Measurements from ENCODE around the gene HDAC1. TPM values are rescaled to one million over a fixed set of nuclear protein-coding genes. Genes with fewer than 3 reads are reported as not detected.
A peak's percentile ranks its signal among the peaks of the same experiment; 100 is the strongest.

Gene HDAC1
- total and polyA plus RNA-seq, 2 of the 13 experiments (the other 11 are each of a cell fraction or from before 2014, with no cell fraction given), result 93.5 to 189 TPM

DNA sequence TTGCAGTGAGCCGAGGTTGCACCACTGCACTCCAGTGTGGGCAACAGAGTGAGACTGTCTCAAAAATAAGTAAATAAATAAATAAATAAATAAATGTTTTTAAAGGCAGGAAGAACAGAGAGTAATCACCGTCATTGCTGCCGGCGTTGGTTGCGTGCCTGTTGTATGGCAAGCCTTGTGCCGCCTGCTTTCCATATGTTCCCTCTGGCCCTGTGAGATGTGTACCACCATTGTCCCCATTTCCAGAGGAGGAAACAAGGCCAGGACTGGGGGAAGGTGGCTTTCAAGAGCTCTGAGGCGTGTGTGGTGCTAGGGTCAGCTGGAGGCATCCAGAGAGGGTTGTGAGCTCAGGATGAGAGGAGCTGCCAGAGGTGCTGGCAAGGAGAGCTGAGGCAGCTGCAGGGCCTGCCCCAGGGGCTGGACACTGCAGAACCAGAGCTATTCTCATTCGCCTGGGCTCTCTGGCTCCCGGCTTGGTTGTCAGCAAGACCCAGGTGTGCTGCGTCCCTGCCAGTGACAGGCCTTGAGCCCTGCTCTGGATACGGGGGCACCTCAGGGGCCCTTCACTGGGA, 49.4 kb downstream of the HDAC1 start:
- no peak overlapping the region for H3K27ac ChIP-seq (ENCODE audit: extremely low read length, insufficient read depth, low read length)
- FAIRE-seq (no peak), ATAC-seq (no peak), DNase-seq (ENCODE audit: low spot score) (no peak)
- no TSS peak for BruUV-seq (replicated peaks)
- no peaks in the 10 kb centered on the region for H3K79me2 ChIP-seq (ENCODE audit: insufficient read depth, low read length)
- H4K20me1 ChIP-seq (ENCODE audit: insufficient read depth, low read length), result no peaks in the 10 kb centered on the region
- CTCF ChIA-PET (ENCODE audit: low intra/inter-chr PET ratio, low total read pairs), result no interaction called here
- H3K4me1 ChIP-seq (ENCODE audit: insufficient read depth, low read length), result peaks cover 79% of the 10 kb centered on the region
- in situ Hi-C loops (cut with HindIII; ENCODE audit: extremely low pct_ligation_motif_present, low pct_unique_long_range_greater_than_20kb), result no loop called here
- POLR2A ChIA-PET, result interaction anchor here (1.0 to 3.0 kb wide), 3 partner anchors 11 to 53 kb away, joined by 3 to 17 read pairs (median 4); partner anchors contain the start of gene BSDC1
- intact Hi-C loops (cut with micrococcal nuclease; ENCODE audit: unreplicated experiment), result no loop called here
- no peak overlapping the region for H3K4me3 ChIP-seq (replicated peaks in 1 of 3; ENCODE audit: insufficient read depth in 1 of 3, low read depth in 2 of 3, low read length in 3 of 3)
- no peak overlapping the region for H3K9ac ChIP-seq (ENCODE audit: insufficient read depth, low read depth, low read length)
- no peaks in the 10 kb centered on the region for H3K9me3 ChIP-seq (ENCODE audit: low read length)
- peaks cover 0 to 4% of the 10 kb centered on the region in 2 experiments; a peak in 2 of 5 replicates for H3K27me3 ChIP-seq (ENCODE audit: control insufficient read depth in 1 of 2, insufficient read depth in 2 of 2, low read length in 2 of 2)
- no peaks in the 10 kb centered on the region for H3K36me3 ChIP-seq (replicated peaks in 1 of 2; ENCODE audit: control insufficient read depth in 1 of 2, insufficient read depth in 2 of 2, low read length in 2 of 2)
- H3K4me2 ChIP-seq (ENCODE audit: low read depth, low read length), result no peak overlapping the region
- 95% methylated on average over 7 of the region's 11 CpGs for WGBS (ENCODE audit: low lambda C conversion rate)
- no peak for TF ChIP-seq SRSF4 (IDR thresholded peaks at IDR 0.05; ENCODE audit: low read depth, low read length, poor library complexity, severe bottlenecking)
- no peak for TF ChIP-seq ZBTB8A (CRISPR knock-in tag; IDR thresholded peaks at IDR 0.05; ENCODE audit: borderline replicate concordance, low read depth)
- no peak for TF ChIP-seq ATM (IDR thresholded peaks at IDR 0.05; ENCODE audit: borderline replicate concordance)
- H2AFZ ChIP-seq (ENCODE audit: low read length), result no peak overlapping the region

GRCh38 chr1:32341971-32342370, 50.1 kb downstream of the HDAC1 start:
- DNase-seq (ENCODE audit: low spot score) (no peak), FAIRE-seq (no peak)

More at GRCh38 chr1:32341971-32342370, 50.1 kb downstream of the HDAC1 start:
- no TSS peak for BruUV-seq (replicated peaks)
- POLR2A ChIA-PET, result interaction anchor here (1.0 to 3.0 kb wide), 3 partner anchors 10 to 52 kb away, joined by 3 to 17 read pairs (median 4); partner anchors contain the start of gene BSDC1
- Histone ChIP-seq H2AFZ (ENCODE audit: low read length) (no peak overlapping the region), H4K20me1 (ENCODE audit: insufficient read depth, low read length) (no peaks in the 10 kb centered on the region), H3K4me2 (ENCODE audit: low read depth, low read length) (peak overlapping the region; percentile 6; the same call in 1 of the 2 replicates), H3K27ac (ENCODE audit: extremely low read length, insufficient read depth, low read length) (no peak overlapping the region), H3K4me3 (replicated peaks in 1 of 3; ENCODE audit: insufficient read depth in 1 of 3, low read depth in 2 of 3, low read length in 3 of 3) (no peak overlapping the region), H3K79me2 (ENCODE audit: insufficient read depth, low read length) (no peaks in the 10 kb centered on the region), H3K27me3 (ENCODE audit: control insufficient read depth in 1 of 2, insufficient read depth in 2 of 2, low read length in 2 of 2) (peaks cover 0 to 4% of the 10 kb centered on the region in 2 experiments; a peak in 2 of 5 replicates), H3K9ac (ENCODE audit: insufficient read depth, low read depth, low read length) (no peak overlapping the region), H3K36me3 (replicated peaks in 1 of 2; ENCODE audit: control insufficient read depth in 1 of 2, insufficient read depth in 2 of 2, low read length in 2 of 2) (no peaks in the 10 kb centered on the region), H3K9me3 (ENCODE audit: low read length) (no peaks in the 10 kb centered on the region), H3K4me1 (ENCODE audit: insufficient read depth, low read length) (peaks cover 79% of the 10 kb centered on the region)
- CTCF ChIA-PET (ENCODE audit: low intra/inter-chr PET ratio, low total read pairs), result no interaction called here
- in situ Hi-C loops (cut with HindIII; ENCODE audit: extremely low pct_ligation_motif_present, low pct_unique_long_range_greater_than_20kb) (no loop called here), intact Hi-C loops (cut with micrococcal nuclease; ENCODE audit: unreplicated experiment) (no loop called here)
- no peak for ATAC-seq
- WGBS (ENCODE audit: low lambda C conversion rate), result 36% methylated on average over 5 of the region's 5 CpGs
- TF ChIP-seq MAFG (CRISPR knock-in tag; IDR thresholded peaks at IDR 0.05) (no peak), NFE2 (CRISPR knock-in tag; IDR thresholded peaks at IDR 0.05) (no peak)

Data from HepG2 (cell line).